Adipocyte (in vitro differentiated cells): ENCODE data around the gene THSD8.
"Not testable (repeated sequence)": the region's sequence is repeated elsewhere in the genome, so short reads cannot be mapped to it uniquely, and the experiment has no call there.

Experiments used
- DNase-seq: peaks from one replicate; pipeline ENCODE4 v3.0.0-alpha.2; 2015; ENCODE audit warnings: low read depth
- H3K27me3 ChIP-seq: replicated peaks from 2 replicates; pipeline ENCODE4 v1.7.0; 2013; ENCODE audit warnings: mild to moderate bottlenecking, low read length, moderate library complexity; ENCODE audit not compliant: control insufficient read depth, insufficient read depth
- H3K36me3 ChIP-seq: 2 replicates; pipeline ENCODE4 v1.7.0; 2013; ENCODE audit warnings: low read length, mild to moderate bottlenecking, moderate library complexity; ENCODE audit not compliant: control insufficient read depth, insufficient read depth, severe bottlenecking
- H3K4me1 ChIP-seq: 2 replicates; pipeline ENCODE4 v1.7.0; 2013; ENCODE audit warnings: mild to moderate bottlenecking, low read length, moderate library complexity; ENCODE audit not compliant: control insufficient read depth, insufficient read depth
- H3K4me3 ChIP-seq: 2 replicates; pipeline ENCODE4 v1.7.0; 2013; ENCODE audit warnings: mild to moderate bottlenecking, low read length, moderate library complexity
- H3K9ac ChIP-seq: 2 replicates; pipeline ENCODE4 v1.7.0; 2013; ENCODE audit warnings: mild to moderate bottlenecking, low read length, moderate library complexity
- H3K9me3 ChIP-seq: 2 replicates; pipeline ENCODE4 v1.7.0; 2013; ENCODE audit warnings: mild to moderate bottlenecking, low read length, moderate library complexity; ENCODE audit not compliant: control insufficient read depth

THSD8 gene

GRCh38 chr19:12815088-12815487, 13.2 kb downstream of the THSD8 start:
- H3K36me3 ChIP-seq: no peaks in the 10 kb centered on the region
- DNase-seq: no peak
- no peaks in the 10 kb centered on the region for H3K4me1 ChIP-seq
- no peak overlapping the region for H3K4me3 ChIP-seq
- no peak overlapping the region for H3K9ac ChIP-seq
- no peaks in the 10 kb centered on the region for H3K27me3 ChIP-seq
- H3K9me3 ChIP-seq: no peaks in the 10 kb centered on the region

- not testable (repeated sequence) for DNase-seq
Measured at GRCh38 chr19:12817188-12817587, 15.3 kb downstream of the THSD8 start.

GRCh38 chr19:12817810-12818209, 15.9 kb downstream of the THSD8 start:
- not testable (repeated sequence) for H3K9me3 ChIP-seq, H3K4me1 ChIP-seq, H3K9ac ChIP-seq, H3K27me3 ChIP-seq, DNase-seq, H3K36me3 ChIP-seq, H3K4me3 ChIP-seq

More at GRCh38 chr19:12817188-12817587, 15.3 kb downstream of the THSD8 start:
- not testable (repeated sequence) for H3K36me3 ChIP-seq, H3K4me3 ChIP-seq, H3K9ac ChIP-seq, H3K27me3 ChIP-seq, H3K9me3 ChIP-seq, H3K4me1 ChIP-seq

GRCh38 chr19:12821761-12822160, 19.9 kb downstream of the THSD8 start:
- Histone ChIP-seq H3K27me3 (peaks cover 3% of the 10 kb centered on the region), H3K36me3 (no peaks in the 10 kb centered on the region), H3K4me1 (no peaks in the 10 kb centered on the region), H3K4me3 (no peak overlapping the region), H3K9ac (no peak overlapping the region), H3K9me3 (no peaks in the 10 kb centered on the region)
- DNase-seq: no peak

GRCh38 chr19:12825254-12826131, 23.6 kb downstream of the THSD8 start:
- no peak overlapping the region for H3K9ac ChIP-seq
- no peaks in the 10 kb centered on the region for H3K36me3 ChIP-seq
- H3K4me1 ChIP-seq: no peaks in the 10 kb centered on the region
- DNase-seq: no peak
- H3K27me3 ChIP-seq: peaks cover 17% of the 10 kb centered on the region
- H3K4me3 ChIP-seq: no peak overlapping the region
- no peaks in the 10 kb centered on the region for H3K9me3 ChIP-seq

GRCh38 chr19:12828494-12828893, 26.6 kb downstream of the THSD8 start:
- H3K4me3 ChIP-seq: no peak overlapping the region
- H3K9me3 ChIP-seq: no peaks in the 10 kb centered on the region
- H3K9ac ChIP-seq: no peak overlapping the region
- H3K4me1 ChIP-seq: no peaks in the 10 kb centered on the region
- no peak for DNase-seq
- peaks cover 41% of the 10 kb centered on the region for H3K27me3 ChIP-seq
- no peaks in the 10 kb centered on the region for H3K36me3 ChIP-seq

GRCh38 chr19:12833418-12833737, 31.5 kb downstream of the THSD8 start:
- no peaks in the 10 kb centered on the region for H3K36me3 ChIP-seq
- DNase-seq: no peak
- H3K9me3 ChIP-seq: no peaks in the 10 kb centered on the region
- no peak overlapping the region for H3K4me3 ChIP-seq
- H3K4me1 ChIP-seq: no peaks in the 10 kb centered on the region
- H3K27me3 ChIP-seq: peaks cover 76% of the 10 kb centered on the region
- H3K9ac ChIP-seq: no peak overlapping the region

GRCh38 chr19:12833738-12834565, 32.1 kb downstream of the THSD8 start:
- Histone ChIP-seq H3K36me3 (no peaks in the 10 kb centered on the region), H3K9ac (no peak overlapping the region), H3K4me3 (no peak overlapping the region), H3K9me3 (no peaks in the 10 kb centered on the region), H3K4me1 (no peaks in the 10 kb centered on the region), H3K27me3 (peaks cover 78% of the 10 kb centered on the region)
- DNase-seq: peak; percentile 53

- H3K9ac ChIP-seq: no peak within 1 kb of the TSS
- H3K27me3 ChIP-seq: peaks cover 80% of the 10 kb centered on the region
- H3K9me3 ChIP-seq: no peaks in the 10 kb centered on the region
- no peaks in the 10 kb centered on the region for H3K36me3 ChIP-seq
- no peaks in the 10 kb centered on the region for H3K4me1 ChIP-seq
- no peak within 1 kb of the TSS for H3K4me3 ChIP-seq
- DNase-seq: no peak
Measured at GRCh38 chr19:12834566-12834943, 32.7 kb downstream of the THSD8 start, which contains the start of gene RTBDN. TSS of gene RTBDN (minus strand) at chr19:12834579. CDS start at chr19:12829979, 4,600 bp downstream.

GRCh38 chr19:12834976-12835757, 33.3 kb downstream of the THSD8 start:
- no peak overlapping the region for H3K4me3 ChIP-seq
- H3K9ac ChIP-seq: no peak overlapping the region
- no peaks in the 10 kb centered on the region for H3K4me1 ChIP-seq
- H3K27me3 ChIP-seq: peaks cover 79% of the 10 kb centered on the region
- no peaks in the 10 kb centered on the region for H3K36me3 ChIP-seq
- peak; percentile 42 for DNase-seq
- H3K9me3 ChIP-seq: no peaks in the 10 kb centered on the region

GRCh38 chr19:12836529-12836863, 34.6 kb downstream of the THSD8 start:
- Histone ChIP-seq H3K4me3 (no peak overlapping the region), H3K9me3 (no peaks in the 10 kb centered on the region), H3K4me1 (peaks cover 7% of the 10 kb centered on the region), H3K36me3 (no peaks in the 10 kb centered on the region), H3K9ac (no peak overlapping the region), H3K27me3 (peaks cover 82% of the 10 kb centered on the region)
- DNase-seq: no peak
